Liver (tissue), 9 donors: ENCODE measurements around the gene RIC3. TPM values are rescaled to one million over a fixed set of nuclear protein-coding genes. Genes with fewer than 3 reads are reported as not detected.
"Not testable (repeated sequence)": the region's sequence is repeated elsewhere in the genome, so short reads cannot be mapped to it uniquely, and the experiment has no call there.

Experiments
- DNase-seq: peaks from one replicate; pipeline ENCODE4 v3.0.0-alpha.2; 2017; ENCODE audit warnings: low spot score
- H3K27ac ChIP-seq, 2 donors: one replicate each; pipeline ENCODE4 v1.7.0; 2013; ENCODE audit warnings: inconsistent platforms in 2 of 2, low read length in 2 of 2, control low read depth in 1 of 2, low read depth in 1 of 2, mild to moderate bottlenecking in 1 of 2
- H3K27me3 ChIP-seq, 4 donors: one replicate each; pipeline versions ENCODE4 v1.6.1 to v1.7.0; 2013; ENCODE audit warnings: low read length in 3 of 4, inconsistent platforms in 1 of 4, mild to moderate bottlenecking in 1 of 4, moderate library complexity in 1 of 4; ENCODE audit not compliant: control insufficient read depth in 4 of 4, insufficient read depth in 4 of 4
- H3K36me3 ChIP-seq, 4 donors: one replicate each; pipeline versions ENCODE4 v1.6.1 to v1.7.0; 2013; ENCODE audit warnings: low read length in 3 of 4, mild to moderate bottlenecking in 3 of 4, low read depth in 1 of 4, moderate library complexity in 1 of 4; ENCODE audit not compliant: control insufficient read depth in 4 of 4, insufficient read depth in 3 of 4
- H3K4me1 ChIP-seq, 4 donors: one replicate each; pipeline versions ENCODE4 v1.6.1 to v1.7.0; 2013; ENCODE audit warnings: low read length in 3 of 4, mild to moderate bottlenecking in 3 of 4, moderate library complexity in 1 of 4; ENCODE audit not compliant: control insufficient read depth in 4 of 4, insufficient read depth in 4 of 4
- H3K4me3 ChIP-seq, 3 donors: one replicate each; pipeline versions ENCODE4 v1.6.1 to v1.7.0; 2013; ENCODE audit warnings: low read length in 3 of 3, control low read depth in 1 of 3, low read depth in 1 of 3, mild to moderate bottlenecking in 1 of 3
- H3K9ac ChIP-seq, 2 donors: one replicate each; pipeline ENCODE4 v1.7.0; 2013; ENCODE audit warnings: low read length in 2 of 2, mild to moderate bottlenecking in 2 of 2, moderate library complexity in 2 of 2, control low read depth in 1 of 2, low read depth in 1 of 2
- H3K9me3 ChIP-seq, 4 donors: one replicate each; pipeline versions ENCODE4 v1.6.1 to v1.7.0; 2013; ENCODE audit warnings: low read length in 3 of 4; ENCODE audit not compliant: control insufficient read depth in 4 of 4
- ATF3 ChIP-seq: IDR thresholded peaks from 2 replicates; pipeline ENCODE4 v1.6.1; 2016; ENCODE audit warnings: antibody characterized with exemption
- CTCF ChIP-seq: fragments of 150-350 bp; IDR thresholded peaks from 2 replicates; pipeline ENCODE4 v1.5.1; 2017; ENCODE audit warnings: improper control_type of control experiment, low read depth, low read length; ENCODE audit not compliant: missing input control
- EGR1 ChIP-seq, 2 donors: IDR thresholded peaks; 2 replicates each; pipeline ENCODE4 v1.6.1; 2016 to 2018; ENCODE audit warnings: antibody characterized with exemption in 2 of 2, low read depth in 2 of 2
- FOXA1 ChIP-seq: IDR thresholded peaks from 2 replicates; pipeline ENCODE4 v1.6.1; 2016; ENCODE audit warnings: antibody characterized with exemption
- FOXA2 ChIP-seq: IDR thresholded peaks from 2 replicates; pipeline ENCODE4 v1.6.1; 2016; ENCODE audit warnings: antibody characterized with exemption
- GABPA ChIP-seq, 2 donors: IDR thresholded peaks in 1 of 2; conservative IDR thresholded peaks in 1 of 2; 2 replicates each; pipeline ENCODE4 v1.6.1; 2016; ENCODE audit warnings: antibody characterized with exemption in 2 of 2, mild to moderate bottlenecking in 1 of 2, moderate library complexity in 1 of 2
- HNF4A ChIP-seq, 2 donors: conservative IDR thresholded peaks; 2 replicates each; pipeline ENCODE4 v1.6.1; 2016; ENCODE audit warnings: antibody characterized with exemption in 2 of 2, mild to moderate bottlenecking in 2 of 2
- HNF4G ChIP-seq: IDR thresholded peaks from 2 replicates; pipeline ENCODE4 v1.6.1; 2016; ENCODE audit warnings: antibody characterized with exemption
- MAX ChIP-seq: IDR thresholded peaks from 2 replicates; pipeline ENCODE4 v1.6.1; 2016; ENCODE audit warnings: antibody characterized with exemption
- NR2F2 ChIP-seq: IDR thresholded peaks from 2 replicates; pipeline ENCODE4 v1.6.1; 2016; ENCODE audit warnings: antibody characterized with exemption
- RAD21 ChIP-seq, 2 donors: IDR thresholded peaks; 2 replicates each; pipeline ENCODE4 v1.6.1; 2016; ENCODE audit warnings: antibody characterized with exemption in 2 of 2, mild to moderate bottlenecking in 2 of 2
- REST ChIP-seq: IDR thresholded peaks from 2 replicates; pipeline ENCODE4 v1.6.1; 2016; ENCODE audit warnings: antibody characterized with exemption, mild to moderate bottlenecking
- RXRA ChIP-seq, 2 donors: IDR thresholded peaks; 2 replicates each; pipeline ENCODE4 v1.6.1; 2017 to 2018; ENCODE audit warnings: antibody characterized with exemption in 2 of 2, mild to moderate bottlenecking in 1 of 2
- SP1 ChIP-seq: IDR thresholded peaks from 2 replicates; pipeline ENCODE4 v1.6.1; 2018; ENCODE audit warnings: antibody characterized with exemption, mild to moderate bottlenecking
- TAF1 ChIP-seq: conservative IDR thresholded peaks from 2 replicates; pipeline ENCODE4 v1.6.1; 2016; ENCODE audit warnings: antibody characterized with exemption, mild to moderate bottlenecking
- ZBTB33 ChIP-seq: IDR thresholded peaks from 2 replicates; pipeline ENCODE4 v1.6.1; 2016; ENCODE audit warnings: antibody characterized with exemption
- WGBS: extraction: QIAGEN DNeasy Blood & Tissue Kit; methylation state at CpG from one replicate; pipeline ENCODE4 v1.1.7; 2013; 5-methylcytosine and 5-hydroxymethylcytosine counted together
- polyA plus RNA-seq, 2 donors: library from polyadenylated mRNA; stranded (reverse) in 1 of 2; unstranded in 1 of 2; fragments of 200-250 nt in 1 of 2; fragments of >200 nt in 1 of 2; fragmentation: Nextera tagmentation in 1 of 2; extraction: Ambion mirVana in 1 of 2; gene quantifications; one replicate each; pipeline versions ENCODE4 v1.2.1 to v1.2.3, GENCODE V29; 2013 to 2015
- total RNA-seq, 2 donors: library from RNA; depleted of rRNA; stranded (reverse); fragments of >200 nt; gene quantifications; one replicate each; pipeline ENCODE4 v1.2.3, GENCODE V29; 2014
- donor health status: healthy.
- donor health status: healthy.
- donor health status: healthy.
- donor health status: healthy.
- donor health status: healthy.

RIC3 gene
- total and polyA plus RNA-seq, 4 donors = 0.89 to 9.8 (median 4.5) TPM

- no peaks in the 10 kb centered on the region for H3K36me3 ChIP-seq
- TF ChIP-seq REST (peak; percentile 97), ATF3 (no peak)
- DNase-seq = no peak
- no peak overlapping the region for H3K27ac ChIP-seq
- H3K27me3 ChIP-seq = peaks cover 0 to 26% (median 2%) of the 10 kb centered on the region in 4 donors
- H3K9ac ChIP-seq = no peak overlapping the region
- 62% methylated on average over 4 of the region's 4 CpGs for WGBS
- peaks cover 0 to 15% (median 6%) of the 10 kb centered on the region in 4 donors for H3K4me1 ChIP-seq
- H3K4me3 ChIP-seq = no peak overlapping the region
- H3K9me3 ChIP-seq = no peaks in the 10 kb centered on the region
These were observed 1.0 kb downstream of the RIC3 start for GRCh38 chr11:8167796-8168195.

GRCh38 chr11:8164746-8165145 is 4.1 kb downstream of the RIC3 start:
- no peak overlapping the region for H3K4me3 ChIP-seq
- H3K27ac ChIP-seq = no peak overlapping the region
- peaks cover 0 to 24% (median under 1%) of the 10 kb centered on the region in 4 donors for H3K27me3 ChIP-seq
- no peaks in the 10 kb centered on the region for H3K9me3 ChIP-seq
- peaks cover 0 to 15% (median 6%) of the 10 kb centered on the region in 4 donors for H3K4me1 ChIP-seq
- no peak for DNase-seq
- TF ChIP-seq ZBTB33 = no peak
- TF ChIP-seq MAX = no peak
- no peak for TF ChIP-seq GABPA (IDR thresholded peaks at IDR 0.05 in 1 of 2, conservative IDR thresholded peaks at IDR 0.05 in 1 of 2)
- TF ChIP-seq RXRA (IDR thresholded peaks at IDR 0.05) = no peak
- no peak for TF ChIP-seq FOXA2
- no peak for TF ChIP-seq REST
- no peak for TF ChIP-seq RAD21 (IDR thresholded peaks at IDR 0.05)
- TF ChIP-seq FOXA1 = no peak
- no peak for TF ChIP-seq TAF1
- no peak for TF ChIP-seq EGR1 (IDR thresholded peaks at IDR 0.05; ENCODE audit: low read depth in 2 of 2)
- TF ChIP-seq HNF4G = no peak
- TF ChIP-seq HNF4A (conservative IDR thresholded peaks at IDR 0.05) = no peak
- TF ChIP-seq NR2F2 = no peak
- TF ChIP-seq CTCF = no peak
- TF ChIP-seq SP1 = no peak
- no peaks in the 10 kb centered on the region for H3K36me3 ChIP-seq
- no peak overlapping the region for H3K9ac ChIP-seq

GRCh38 chr11:8161627-8162304 is 7.1 kb downstream of the RIC3 start:
- 87% methylated on average over 11 of the region's 13 CpGs for WGBS
- H3K9me3 ChIP-seq, H3K4me1 ChIP-seq, H3K27ac ChIP-seq, DNase-seq, H3K36me3 ChIP-seq, H3K9ac ChIP-seq, H3K4me3 ChIP-seq, H3K27me3 ChIP-seq: not testable (repeated sequence)
